ENCODE measurements around the gene ANKH. TPM values are rescaled to one million over a fixed set of nuclear protein-coding genes. Genes with fewer than 3 reads are reported as not detected.
A peak's percentile ranks its signal among the peaks of the same experiment; 100 is the strongest.

The ANKH gene
- total and polyA plus RNA-seq, 2 of the 13 experiments (the other 11 are each of a cell fraction or from before 2014, with no cell fraction given): 25.0 to 36.0 TPM

GRCh38 chr5:14664270-14665100 lies 207.1 kb downstream of the ANKH start, which contains the start of gene OTULIN (continued):
- TF ChIP-seq RELA (CRISPR knock-in tag; IDR thresholded peaks at IDR 0.05) (no peak), ZNF343 (CRISPR knock-in tag; IDR thresholded peaks at IDR 0.05) (peak; percentile 89), ARNT2 (CRISPR knock-in tag; IDR thresholded peaks at IDR 0.05; ENCODE audit: low read depth) (peak; percentile 85), CCAR2 (optimal IDR thresholded peaks at IDR 0.05; ENCODE audit: low read depth, low read length) (no peak), PAX8 (CRISPR knock-in tag; IDR thresholded peaks at IDR 0.05; ENCODE audit: borderline replicate concordance) (0 out of 2 replicates have a peak, but pooled peaks have one; percentile 75), ZBED4 (CRISPR knock-in tag; IDR thresholded peaks at IDR 0.05; ENCODE audit: borderline replicate concordance) (0 out of 2 replicates have a peak, but pooled peaks have one; percentile 47), ZNF329 (CRISPR knock-in tag; IDR thresholded peaks at IDR 0.05; ENCODE audit: low read depth) (no peak; the same call in 1 of the 2 replicates), ZBTB20 (CRISPR knock-in tag; IDR thresholded peaks at IDR 0.05; ENCODE audit: borderline replicate concordance, low read depth) (peak; percentile 59; the same call in 1 of the 2 replicates), NFRKB (IDR thresholded peaks at IDR 0.05) (no peak), NR1H2 (CRISPR knock-in tag; IDR thresholded peaks at IDR 0.05; ENCODE audit: borderline replicate concordance, low read depth) (no peak; the same call in 1 of the 2 replicates), ZNF367 (CRISPR knock-in tag; IDR thresholded peaks at IDR 0.05; ENCODE audit: borderline replicate concordance) (peak; percentile 48; the same call in 1 of the 2 replicates), ETV6 (CRISPR knock-in tag; conservative IDR thresholded peaks at IDR 0.05) (no peak; the same call in 1 of the 2 replicates), ZNF850 (CRISPR knock-in tag; conservative IDR thresholded peaks at IDR 0.05) (no peak), JDP2 (CRISPR knock-in tag; IDR thresholded peaks at IDR 0.05; ENCODE audit: borderline replicate concordance) (no peak), HOXD1 (CRISPR knock-in tag; IDR thresholded peaks at IDR 0.05) (0 out of 2 replicates have a peak, but pooled peaks have one; percentile 56)
- TF ChIP-seq, protein P1, sequence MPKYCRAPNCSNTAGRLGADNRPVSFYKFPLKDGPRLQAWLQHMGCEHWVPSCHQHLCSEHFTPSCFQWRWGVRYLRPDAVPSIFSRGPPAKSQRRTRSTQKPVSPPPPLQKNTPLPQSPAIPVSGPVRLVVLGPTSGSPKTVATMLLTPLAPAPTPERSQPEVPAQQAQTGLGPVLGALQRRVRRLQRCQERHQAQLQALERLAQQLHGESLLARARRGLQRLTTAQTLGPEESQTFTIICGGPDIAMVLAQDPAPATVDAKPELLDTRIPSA (CRISPR knock-in tag; IDR thresholded peaks at IDR 0.05; ENCODE audit: borderline replicate concordance): 0 out of 2 replicates have a peak, but pooled peaks have one; percentile 36
- TF ChIP-seq, protein P2, sequence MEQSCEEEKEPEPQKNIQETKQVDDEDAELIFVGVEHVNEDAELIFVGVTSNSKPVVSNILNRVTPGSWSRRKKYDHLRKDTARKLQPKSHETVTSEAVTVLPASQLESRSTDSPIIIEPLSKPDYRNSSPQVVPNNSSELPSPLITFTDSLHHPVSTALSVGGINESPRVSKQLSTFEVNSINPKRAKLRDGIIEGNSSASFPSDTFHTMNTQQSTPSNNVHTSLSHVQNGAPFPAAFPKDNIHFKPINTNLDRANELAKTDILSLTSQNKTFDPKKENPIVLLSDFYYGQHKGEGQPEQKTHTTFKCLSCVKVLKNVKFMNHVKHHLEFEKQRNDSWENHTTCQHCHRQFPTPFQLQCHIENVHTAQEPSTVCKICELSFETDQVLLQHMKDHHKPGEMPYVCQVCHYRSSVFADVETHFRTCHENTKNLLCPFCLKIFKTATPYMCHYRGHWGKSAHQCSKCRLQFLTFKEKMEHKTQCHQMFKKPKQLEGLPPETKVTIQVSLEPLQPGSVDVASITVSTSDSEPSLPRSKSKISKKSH (CRISPR knock-in tag; IDR thresholded peaks at IDR 0.05; ENCODE audit: borderline replicate concordance): peak; percentile 95
